ENCODE results near the gene APPL1. TPM values are rescaled to one million over a fixed set of nuclear protein-coding genes. Genes with fewer than 3 reads are reported as not detected.

APPL1 gene
- total and polyA plus RNA-seq, 9 of the 15 experiments (the other 6 are each of a cell fraction or from before 2014, with no cell fraction given): 2.8 to 12.3 (median 7.1) TPM

- TF ChIP-seq, protein P1, sequence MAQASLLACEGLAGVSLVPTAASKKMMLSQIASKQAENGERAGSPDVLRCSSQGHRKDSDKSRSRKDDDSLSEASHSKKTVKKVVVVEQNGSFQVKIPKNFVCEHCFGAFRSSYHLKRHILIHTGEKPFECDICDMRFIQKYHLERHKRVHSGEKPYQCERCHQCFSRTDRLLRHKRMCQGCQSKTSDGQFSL (CRISPR knock-in tag; IDR thresholded peaks at IDR 0.05): no peak
- TF ChIP-seq, protein P1 (tag; IDR thresholded peaks at IDR 0.05): no peak
- TF ChIP-seq RB1 (IDR thresholded peaks at IDR 0.05; ENCODE audit: low read depth) (no peak), YBX1 (IDR thresholded peaks at IDR 0.05) (no peak), E2F6 (IDR thresholded peaks at IDR 0.05; ENCODE audit: borderline replicate concordance in 1 of 2, extremely low read depth in 1 of 2, insufficient read depth in 1 of 2, insufficient read length in 1 of 2, low read depth in 1 of 2, low read length in 1 of 2, poor library complexity in 1 of 2, severe bottlenecking in 1 of 2) (no peak), GATA2 (CRISPR knock-in tag; IDR thresholded peaks at IDR 0.05) (no peak), ZNF586 (CRISPR knock-in tag; conservative IDR thresholded peaks at IDR 0.05) (no peak), ZNF384 (IDR thresholded peaks at IDR 0.05; ENCODE audit: low read depth, low read length) (no peak), TEAD2 (tag; IDR thresholded peaks at IDR 0.05) (no peak), SPI1 (IDR thresholded peaks at IDR 0.05; ENCODE audit: borderline replicate concordance, low read depth, low read length) (no peak), BCOR (IDR thresholded peaks at IDR 0.05) (no peak), TGIF2 (CRISPR knock-in tag; IDR thresholded peaks at IDR 0.05) (no peak), TRIM24 (IDR thresholded peaks at IDR 0.05) (no peak), MCM7 (IDR thresholded peaks at IDR 0.05) (no peak), SMAD3 (CRISPR knock-in tag; conservative IDR thresholded peaks at IDR 0.05) (no peak), THAP7 (CRISPR knock-in tag; IDR thresholded peaks at IDR 0.05) (no peak), RHOXF2B (CRISPR knock-in tag; conservative IDR thresholded peaks at IDR 0.05) (no peak), TCF7 (IDR thresholded peaks at IDR 0.05; ENCODE audit: borderline replicate concordance) (no peak), ZBTB1 (CRISPR knock-in tag; IDR thresholded peaks at IDR 0.05; ENCODE audit: borderline replicate concordance, low read depth) (no peak; the same call in 1 of the 2 replicates), MCM5 (IDR thresholded peaks at IDR 0.05; ENCODE audit: low read depth) (no peak), ZNF347 (CRISPR knock-in tag; IDR thresholded peaks at IDR 0.05; ENCODE audit: low read depth) (no peak), POLR3G (IDR thresholded peaks at IDR 0.05; ENCODE audit: extremely low read depth, insufficient read length, insufficient replicate concordance) (no peak)
- TF ChIP-seq, protein P2, sequence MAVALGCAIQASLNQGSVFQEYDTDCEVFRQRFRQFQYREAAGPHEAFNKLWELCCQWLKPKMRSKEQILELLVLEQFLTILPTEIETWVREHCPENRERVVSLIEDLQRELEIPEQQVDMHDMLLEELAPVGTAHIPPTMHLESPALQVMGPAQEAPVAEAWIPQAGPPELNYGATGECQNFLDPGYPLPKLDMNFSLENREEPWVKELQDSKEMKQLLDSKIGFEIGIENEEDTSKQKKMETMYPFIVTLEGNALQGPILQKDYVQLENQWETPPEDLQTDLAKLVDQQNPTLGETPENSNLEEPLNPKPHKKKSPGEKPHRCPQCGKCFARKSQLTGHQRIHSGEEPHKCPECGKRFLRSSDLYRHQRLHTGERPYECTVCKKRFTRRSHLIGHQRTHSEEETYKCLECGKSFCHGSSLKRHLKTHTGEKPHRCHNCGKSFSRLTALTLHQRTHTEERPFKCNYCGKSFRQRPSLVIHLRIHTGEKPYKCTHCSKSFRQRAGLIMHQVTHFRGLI (CRISPR knock-in tag; IDR thresholded peaks at IDR 0.05): no peak
- TF ChIP-seq, protein P3, sequence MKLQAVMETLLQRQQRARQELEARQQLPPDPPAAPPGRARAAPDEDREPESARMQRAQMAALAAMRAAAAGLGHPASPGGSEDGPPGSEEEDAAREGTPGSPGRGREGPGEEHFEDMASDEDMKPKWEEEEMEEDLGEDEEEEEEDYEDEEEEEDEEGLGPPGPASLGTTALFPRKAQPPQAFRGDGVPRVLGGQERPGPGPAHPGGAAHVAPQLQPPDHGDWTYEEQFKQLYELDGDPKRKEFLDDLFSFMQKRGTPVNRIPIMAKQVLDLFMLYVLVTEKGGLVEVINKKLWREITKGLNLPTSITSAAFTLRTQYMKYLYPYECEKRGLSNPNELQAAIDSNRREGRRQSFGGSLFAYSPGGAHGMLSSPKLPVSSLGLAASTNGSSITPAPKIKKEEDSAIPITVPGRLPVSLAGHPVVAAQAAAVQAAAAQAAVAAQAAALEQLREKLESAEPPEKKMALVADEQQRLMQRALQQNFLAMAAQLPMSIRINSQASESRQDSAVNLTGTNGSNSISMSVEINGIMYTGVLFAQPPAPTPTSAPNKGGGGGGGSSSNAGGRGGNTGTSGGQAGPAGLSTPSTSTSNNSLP (IDR thresholded peaks at IDR 0.05; ENCODE audit: borderline replicate concordance, low read depth, low read length): no peak
These were observed 612 bp downstream of the APPL1 start (continued) for GRCh38 chr3:57227930-57228751.

Measured in K562 (cell line).